ENCODE results near the gene ADRA2A.

ADRA2A gene

GRCh38 chr10:111079781-111080180, 3.0 kb downstream of the ADRA2A start:
- Histone ChIP-seq H3K9me3 (ENCODE audit: control insufficient read depth, insufficient read depth, low read depth, low read length) (no peaks in the 10 kb centered on the region), H3K4me1 (ENCODE audit: control insufficient read depth, insufficient read depth, low read length) (peaks cover 2% of the 10 kb centered on the region; the same call in 1 of the 2 replicates), H3K4me3 (ENCODE audit: low read depth, low read length) (no peak overlapping the region), H3K27ac (ENCODE audit: extremely low read depth, low read depth, low read length) (no peak overlapping the region), H3K36me3 (ENCODE audit: control insufficient read depth in 2 of 2, insufficient read depth in 1 of 2, low read length in 2 of 2) (no peaks in the 10 kb centered on the region)
- no peak for TF ChIP-seq ZNF623 (tag by site-specific recombination; IDR thresholded peaks at IDR 0.05)
- TF ChIP-seq ZNF404 (tag by site-specific recombination; IDR thresholded peaks at IDR 0.05) = no peak
- TF ChIP-seq ZNF776 (tag by site-specific recombination; IDR thresholded peaks at IDR 0.05; ENCODE audit: borderline replicate concordance) = no peak
- TF ChIP-seq ZNF701 (tag by site-specific recombination; IDR thresholded peaks at IDR 0.05) = no peak
- TF ChIP-seq, protein P1, sequence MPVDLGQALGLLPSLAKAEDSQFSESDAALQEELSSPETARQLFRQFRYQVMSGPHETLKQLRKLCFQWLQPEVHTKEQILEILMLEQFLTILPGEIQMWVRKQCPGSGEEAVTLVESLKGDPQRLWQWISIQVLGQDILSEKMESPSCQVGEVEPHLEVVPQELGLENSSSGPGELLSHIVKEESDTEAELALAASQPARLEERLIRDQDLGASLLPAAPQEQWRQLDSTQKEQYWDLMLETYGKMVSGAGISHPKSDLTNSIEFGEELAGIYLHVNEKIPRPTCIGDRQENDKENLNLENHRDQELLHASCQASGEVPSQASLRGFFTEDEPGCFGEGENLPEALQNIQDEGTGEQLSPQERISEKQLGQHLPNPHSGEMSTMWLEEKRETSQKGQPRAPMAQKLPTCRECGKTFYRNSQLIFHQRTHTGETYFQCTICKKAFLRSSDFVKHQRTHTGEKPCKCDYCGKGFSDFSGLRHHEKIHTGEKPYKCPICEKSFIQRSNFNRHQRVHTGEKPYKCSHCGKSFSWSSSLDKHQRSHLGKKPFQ (tag by site-specific recombination; IDR thresholded peaks at IDR 0.05) = no peak
- TF ChIP-seq ZNF560 (tag by site-specific recombination; IDR thresholded peaks at IDR 0.05; ENCODE audit: borderline replicate concordance) = no peak
- no peak for TF ChIP-seq YY1 (tag by site-specific recombination; IDR thresholded peaks at IDR 0.05)
- no peak for TF ChIP-seq ZNF791 (tag by site-specific recombination; IDR thresholded peaks at IDR 0.05)
- no peak for TF ChIP-seq BCL6B (tag by site-specific recombination; IDR thresholded peaks at IDR 0.05)
- POLR2A ChIA-PET = no interaction called here
- CTCF ChIA-PET = no interaction called here

- no peak overlapping the region for H3K27ac ChIP-seq (ENCODE audit: extremely low read depth, low read depth, low read length)
- H3K9me3 ChIP-seq (ENCODE audit: control insufficient read depth, insufficient read depth, low read depth, low read length) = no peaks in the 10 kb centered on the region
- TF ChIP-seq ZNF785 (tag by site-specific recombination; IDR thresholded peaks at IDR 0.05) = no peak
- no peak for TF ChIP-seq HOXD13 (CRISPR knock-in tag; IDR thresholded peaks at IDR 0.05; ENCODE audit: borderline replicate concordance)
- TF ChIP-seq, protein P2, sequence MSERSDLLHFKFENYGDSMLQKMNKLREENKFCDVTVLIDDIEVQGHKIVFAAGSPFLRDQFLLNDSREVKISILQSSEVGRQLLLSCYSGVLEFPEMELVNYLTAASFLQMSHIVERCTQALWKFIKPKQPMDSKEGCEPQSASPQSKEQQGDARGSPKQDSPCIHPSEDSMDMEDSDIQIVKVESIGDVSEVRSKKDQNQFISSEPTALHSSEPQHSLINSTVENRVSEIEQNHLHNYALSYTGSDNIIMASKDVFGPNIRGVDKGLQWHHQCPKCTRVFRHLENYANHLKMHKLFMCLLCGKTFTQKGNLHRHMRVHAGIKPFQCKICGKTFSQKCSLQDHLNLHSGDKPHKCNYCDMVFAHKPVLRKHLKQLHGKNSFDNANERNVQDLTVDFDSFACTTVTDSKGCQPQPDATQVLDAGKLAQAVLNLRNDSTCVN (tag by site-specific recombination; optimal IDR thresholded peaks at IDR 0.05) = no peak
- TF ChIP-seq, protein P3, sequence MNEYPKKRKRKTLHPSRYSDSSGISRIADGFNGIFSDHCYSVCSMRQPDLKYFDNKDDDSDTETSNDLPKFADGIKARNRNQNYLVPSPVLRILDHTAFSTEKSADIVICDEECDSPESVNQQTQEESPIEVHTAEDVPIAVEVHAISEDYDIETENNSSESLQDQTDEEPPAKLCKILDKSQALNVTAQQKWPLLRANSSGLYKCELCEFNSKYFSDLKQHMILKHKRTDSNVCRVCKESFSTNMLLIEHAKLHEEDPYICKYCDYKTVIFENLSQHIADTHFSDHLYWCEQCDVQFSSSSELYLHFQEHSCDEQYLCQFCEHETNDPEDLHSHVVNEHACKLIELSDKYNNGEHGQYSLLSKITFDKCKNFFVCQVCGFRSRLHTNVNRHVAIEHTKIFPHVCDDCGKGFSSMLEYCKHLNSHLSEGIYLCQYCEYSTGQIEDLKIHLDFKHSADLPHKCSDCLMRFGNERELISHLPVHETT (tag by site-specific recombination; IDR thresholded peaks at IDR 0.05) = no peak
- ChIA-PET CTCF (interaction anchor here (0.6 kb wide), 1 partner anchor 206 kb away, joined by 4 read pairs; no protein-coding TSS in a partner anchor), POLR2A (no interaction called here)
- H3K4me1 ChIP-seq (ENCODE audit: control insufficient read depth, insufficient read depth, low read length) = peaks cover 2% of the 10 kb centered on the region; the same call in 1 of the 2 replicates
- no peak overlapping the region for H3K4me3 ChIP-seq (ENCODE audit: low read depth, low read length)
- no peaks in the 10 kb centered on the region for H3K36me3 ChIP-seq (ENCODE audit: control insufficient read depth in 2 of 2, insufficient read depth in 1 of 2, low read length in 2 of 2)
These were observed 3.4 kb downstream of the ADRA2A start for GRCh38 chr10:111080224-111080623.

GRCh38 chr10:111081595-111081994, 4.8 kb downstream of the ADRA2A start:
- Histone ChIP-seq H3K4me1 (ENCODE audit: control insufficient read depth, insufficient read depth, low read length) (peaks cover 2% of the 10 kb centered on the region; the same call in 1 of the 2 replicates), H3K36me3 (ENCODE audit: control insufficient read depth in 2 of 2, insufficient read depth in 1 of 2, low read length in 2 of 2) (no peaks in the 10 kb centered on the region), H3K4me3 (ENCODE audit: low read depth, low read length) (no peak overlapping the region), H3K9me3 (ENCODE audit: control insufficient read depth, insufficient read depth, low read depth, low read length) (no peaks in the 10 kb centered on the region), H3K27ac (ENCODE audit: extremely low read depth, low read depth, low read length) (no peak overlapping the region)
- POLR2A ChIA-PET = no interaction called here
- CTCF ChIA-PET = no interaction called here
- TF ChIP-seq ZNF510 (tag by site-specific recombination; IDR thresholded peaks at IDR 0.05; ENCODE audit: insufficient replicate concordance) (no peak), ZNF580 (tag by site-specific recombination; IDR thresholded peaks at IDR 0.05) (no peak), HIC1 (tag by site-specific recombination; IDR thresholded peaks at IDR 0.05) (no peak), ZNF843 (tag by site-specific recombination; IDR thresholded peaks at IDR 0.05) (no peak), ZNF514 (tag by site-specific recombination; IDR thresholded peaks at IDR 0.05) (no peak), ZBTB20 (tag by site-specific recombination; IDR thresholded peaks at IDR 0.05) (no peak), WT1 (tag by site-specific recombination; IDR thresholded peaks at IDR 0.05) (no peak), ZNF280C (tag by site-specific recombination; IDR thresholded peaks at IDR 0.05) (no peak)

Data from HEK293 (cell line).